Neural progenitor cell (in vitro differentiated cells): Measurements from ENCODE around the gene IL1RAPL1.

Source experiments
- CTCF ChIP-seq: fragments of 200-600 bp; sonication (generic); IDR thresholded peaks from 2 replicates; pipeline ENCODE4 v1.5.1; 2017; ENCODE audit warnings: antibody characterized with exemption, mild to moderate bottlenecking
- EZH2 ChIP-seq: fragments of 200-600 bp; sonication (generic); IDR thresholded peaks from 2 replicates; pipeline ENCODE4 v1.6.1; 2017; ENCODE audit warnings: antibody characterized with exemption, mild to moderate bottlenecking, moderate library complexity
- EZH2phosphoT487 ChIP-seq: fragments of 200-600 bp; sonication (generic); IDR thresholded peaks from 2 replicates; pipeline ENCODE4 v1.6.1; 2017; ENCODE audit warnings: antibody characterized with exemption

- TF ChIP-seq CTCF (no peak), EZH2 (no peak), EZH2phosphoT487 (no peak)
These were observed 642.6 kb downstream of the IL1RAPL1 start for GRCh38 chrX:29229802-29230201.
